Measurements from ENCODE around the gene CHRM2. TPM values are rescaled to one million over a fixed set of nuclear protein-coding genes. Genes with fewer than 3 reads are reported as not detected.

The CHRM2 gene
- polyA plus RNA-seq, 2 of the 4 experiments (the other 2 are of a cell fraction): not detected

DNA sequence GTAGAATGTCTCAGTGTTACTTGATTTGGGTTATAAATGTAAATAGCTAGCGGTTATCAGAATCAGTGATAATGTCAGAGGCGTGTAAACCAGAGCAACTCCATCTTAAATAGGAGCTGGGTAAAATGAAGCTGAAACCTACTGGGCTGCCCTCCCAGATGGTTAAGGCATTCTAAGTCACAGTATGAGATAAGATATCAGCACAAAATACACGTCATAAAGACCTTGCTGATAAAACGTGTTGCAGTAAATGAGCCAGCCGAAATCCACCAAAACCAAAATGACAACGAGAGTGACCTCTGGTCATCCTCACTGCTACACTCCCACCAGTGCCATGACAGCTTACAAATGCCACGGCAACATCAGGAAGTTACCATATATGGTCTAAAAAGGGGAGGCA is 172.3 kb downstream of the CHRM2 start:
- FAIRE-seq (no peak), ATAC-seq (no peak), DNase-seq (ENCODE audit: low read depth in 1 of 2, low spot score in 1 of 2) (no peak)
- no peaks in the 10 kb centered on the region for H3K4me1 ChIP-seq
- ChIA-PET POLR2A (no interaction called here), CTCF (no interaction called here)
- no peaks in the 10 kb centered on the region; the same call in 2 of the 3 replicates for H3K9me3 ChIP-seq
- TF ChIP-seq CBX8 (IDR thresholded peaks at IDR 0.05) (no peak), KDM5A (IDR thresholded peaks at IDR 0.05) (no peak), JUNB (IDR thresholded peaks at IDR 0.05) (no peak), SMC3 (IDR thresholded peaks at IDR 0.05) (no peak), ESRRA (IDR thresholded peaks at IDR 0.05; ENCODE audit: borderline replicate concordance, low read length) (no peak), ZC3H11A (IDR thresholded peaks at IDR 0.05) (no peak), RFX5 (IDR thresholded peaks at IDR 0.05) (no peak), GATA3 (IDR thresholded peaks at IDR 0.05; ENCODE audit: borderline replicate concordance) (no peak), POLR2A (IDR thresholded peaks at IDR 0.05; ENCODE audit: low read length) (no peak), KDM1A (IDR thresholded peaks at IDR 0.05; ENCODE audit: low read depth) (no peak), CHD2 (IDR thresholded peaks at IDR 0.05; ENCODE audit: low read length, partially characterized antibody) (no peak), EHMT2 (IDR thresholded peaks at IDR 0.05; ENCODE audit: low read depth) (no peak), CHD4 (IDR thresholded peaks at IDR 0.05; ENCODE audit: borderline replicate concordance) (no peak), HOXB5 (CRISPR knock-in tag; IDR thresholded peaks at IDR 0.05) (no peak), RCOR1 (IDR thresholded peaks at IDR 0.05; ENCODE audit: low read depth, low read length) (no peak)
- TF ChIP-seq, protein P1, sequence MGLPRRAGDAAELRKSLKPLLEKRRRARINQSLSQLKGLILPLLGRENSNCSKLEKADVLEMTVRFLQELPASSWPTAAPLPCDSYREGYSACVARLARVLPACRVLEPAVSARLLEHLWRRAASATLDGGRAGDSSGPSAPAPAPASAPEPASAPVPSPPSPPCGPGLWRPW (IDR thresholded peaks at IDR 0.05): no peak
- TF ChIP-seq, protein P2, sequence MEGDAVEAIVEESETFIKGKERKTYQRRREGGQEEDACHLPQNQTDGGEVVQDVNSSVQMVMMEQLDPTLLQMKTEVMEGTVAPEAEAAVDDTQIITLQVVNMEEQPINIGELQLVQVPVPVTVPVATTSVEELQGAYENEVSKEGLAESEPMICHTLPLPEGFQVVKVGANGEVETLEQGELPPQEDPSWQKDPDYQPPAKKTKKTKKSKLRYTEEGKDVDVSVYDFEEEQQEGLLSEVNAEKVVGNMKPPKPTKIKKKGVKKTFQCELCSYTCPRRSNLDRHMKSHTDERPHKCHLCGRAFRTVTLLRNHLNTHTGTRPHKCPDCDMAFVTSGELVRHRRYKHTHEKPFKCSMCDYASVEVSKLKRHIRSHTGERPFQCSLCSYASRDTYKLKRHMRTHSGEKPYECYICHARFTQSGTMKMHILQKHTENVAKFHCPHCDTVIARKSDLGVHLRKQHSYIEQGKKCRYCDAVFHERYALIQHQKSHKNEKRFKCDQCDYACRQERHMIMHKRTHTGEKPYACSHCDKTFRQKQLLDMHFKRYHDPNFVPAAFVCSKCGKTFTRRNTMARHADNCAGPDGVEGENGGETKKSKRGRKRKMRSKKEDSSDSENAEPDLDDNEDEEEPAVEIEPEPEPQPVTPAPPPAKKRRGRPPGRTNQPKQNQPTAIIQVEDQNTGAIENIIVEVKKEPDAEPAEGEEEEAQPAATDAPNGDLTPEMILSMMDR (IDR thresholded peaks at IDR 0.05): no peak
- TF ChIP-seq, protein P3, sequence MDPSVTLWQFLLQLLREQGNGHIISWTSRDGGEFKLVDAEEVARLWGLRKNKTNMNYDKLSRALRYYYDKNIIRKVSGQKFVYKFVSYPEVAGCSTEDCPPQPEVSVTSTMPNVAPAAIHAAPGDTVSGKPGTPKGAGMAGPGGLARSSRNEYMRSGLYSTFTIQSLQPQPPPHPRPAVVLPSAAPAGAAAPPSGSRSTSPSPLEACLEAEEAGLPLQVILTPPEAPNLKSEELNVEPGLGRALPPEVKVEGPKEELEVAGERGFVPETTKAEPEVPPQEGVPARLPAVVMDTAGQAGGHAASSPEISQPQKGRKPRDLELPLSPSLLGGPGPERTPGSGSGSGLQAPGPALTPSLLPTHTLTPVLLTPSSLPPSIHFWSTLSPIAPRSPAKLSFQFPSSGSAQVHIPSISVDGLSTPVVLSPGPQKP (IDR thresholded peaks at IDR 0.05; ENCODE audit: low read depth, low read length): no peak
- TF ChIP-seq, protein P4, sequence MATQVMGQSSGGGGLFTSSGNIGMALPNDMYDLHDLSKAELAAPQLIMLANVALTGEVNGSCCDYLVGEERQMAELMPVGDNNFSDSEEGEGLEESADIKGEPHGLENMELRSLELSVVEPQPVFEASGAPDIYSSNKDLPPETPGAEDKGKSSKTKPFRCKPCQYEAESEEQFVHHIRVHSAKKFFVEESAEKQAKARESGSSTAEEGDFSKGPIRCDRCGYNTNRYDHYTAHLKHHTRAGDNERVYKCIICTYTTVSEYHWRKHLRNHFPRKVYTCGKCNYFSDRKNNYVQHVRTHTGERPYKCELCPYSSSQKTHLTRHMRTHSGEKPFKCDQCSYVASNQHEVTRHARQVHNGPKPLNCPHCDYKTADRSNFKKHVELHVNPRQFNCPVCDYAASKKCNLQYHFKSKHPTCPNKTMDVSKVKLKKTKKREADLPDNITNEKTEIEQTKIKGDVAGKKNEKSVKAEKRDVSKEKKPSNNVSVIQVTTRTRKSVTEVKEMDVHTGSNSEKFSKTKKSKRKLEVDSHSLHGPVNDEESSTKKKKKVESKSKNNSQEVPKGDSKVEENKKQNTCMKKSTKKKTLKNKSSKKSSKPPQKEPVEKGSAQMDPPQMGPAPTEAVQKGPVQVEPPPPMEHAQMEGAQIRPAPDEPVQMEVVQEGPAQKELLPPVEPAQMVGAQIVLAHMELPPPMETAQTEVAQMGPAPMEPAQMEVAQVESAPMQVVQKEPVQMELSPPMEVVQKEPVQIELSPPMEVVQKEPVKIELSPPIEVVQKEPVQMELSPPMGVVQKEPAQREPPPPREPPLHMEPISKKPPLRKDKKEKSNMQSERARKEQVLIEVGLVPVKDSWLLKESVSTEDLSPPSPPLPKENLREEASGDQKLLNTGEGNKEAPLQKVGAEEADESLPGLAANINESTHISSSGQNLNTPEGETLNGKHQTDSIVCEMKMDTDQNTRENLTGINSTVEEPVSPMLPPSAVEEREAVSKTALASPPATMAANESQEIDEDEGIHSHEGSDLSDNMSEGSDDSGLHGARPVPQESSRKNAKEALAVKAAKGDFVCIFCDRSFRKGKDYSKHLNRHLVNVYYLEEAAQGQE (IDR thresholded peaks at IDR 0.05): no peak
- WGBS (ENCODE audit: missing lambda C conversion rate): 13% methylated on average over 7 of the region's 7 CpGs
- no peak overlapping the region for H3K4me2 ChIP-seq
- no peak overlapping the region for H3K27ac ChIP-seq
- no peak overlapping the region for H3K4me3 ChIP-seq

DNA sequence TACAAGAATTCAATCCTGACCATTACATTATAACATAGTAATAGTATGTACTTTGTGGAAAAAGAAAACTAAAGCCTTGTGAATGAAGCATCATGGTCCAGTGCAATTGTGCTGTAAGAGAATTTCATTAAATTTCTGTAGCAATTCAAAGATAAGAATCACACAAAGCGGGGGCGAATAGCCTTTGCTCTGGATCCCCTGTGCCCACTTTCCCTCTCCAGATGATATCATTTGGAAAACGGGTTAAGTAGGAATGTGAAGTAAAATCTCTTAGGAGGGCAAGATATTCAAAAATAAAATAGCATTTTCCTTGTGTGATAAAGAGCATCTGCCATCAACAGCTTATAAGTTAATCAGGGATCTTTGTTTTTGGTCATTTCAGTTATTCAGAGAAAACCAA is 177.1 kb downstream of the CHRM2 start:
- H3K4me1 ChIP-seq: no peaks in the 10 kb centered on the region
- ATAC-seq (no peak), DNase-seq (ENCODE audit: low read depth in 1 of 2, low spot score in 1 of 2) (no peak), FAIRE-seq (no peak)
- H3K27ac ChIP-seq: no peak overlapping the region
- H3K9me3 ChIP-seq: no peaks in the 10 kb centered on the region; the same call in 2 of the 3 replicates
- WGBS (ENCODE audit: missing lambda C conversion rate): 34% methylated on average over 3 of the region's 3 CpGs
- POLR2A ChIA-PET: no interaction called here
- no peak overlapping the region for H3K4me2 ChIP-seq
- no peak overlapping the region for H3K4me3 ChIP-seq
- CTCF ChIA-PET: no interaction called here
- no peak for TF ChIP-seq ESRRA (IDR thresholded peaks at IDR 0.05; ENCODE audit: borderline replicate concordance, low read length)
- no peak for TF ChIP-seq RAD21 (conservative IDR thresholded peaks at IDR 0.05 in 1 of 2, IDR thresholded peaks at IDR 0.05 in 1 of 2)
- no peak for TF ChIP-seq ZFP36 (IDR thresholded peaks at IDR 0.05; ENCODE audit: borderline replicate concordance, partially characterized antibody)
- TF ChIP-seq CBX2 (IDR thresholded peaks at IDR 0.05; ENCODE audit: borderline replicate concordance, low read depth): no peak
- TF ChIP-seq RFX5 (IDR thresholded peaks at IDR 0.05): no peak
- no peak for TF ChIP-seq KDM5A (IDR thresholded peaks at IDR 0.05)
- no peak for TF ChIP-seq MAZ (IDR thresholded peaks at IDR 0.05; ENCODE audit: borderline replicate concordance, low read depth, low read length)
- TF ChIP-seq, protein P5, sequence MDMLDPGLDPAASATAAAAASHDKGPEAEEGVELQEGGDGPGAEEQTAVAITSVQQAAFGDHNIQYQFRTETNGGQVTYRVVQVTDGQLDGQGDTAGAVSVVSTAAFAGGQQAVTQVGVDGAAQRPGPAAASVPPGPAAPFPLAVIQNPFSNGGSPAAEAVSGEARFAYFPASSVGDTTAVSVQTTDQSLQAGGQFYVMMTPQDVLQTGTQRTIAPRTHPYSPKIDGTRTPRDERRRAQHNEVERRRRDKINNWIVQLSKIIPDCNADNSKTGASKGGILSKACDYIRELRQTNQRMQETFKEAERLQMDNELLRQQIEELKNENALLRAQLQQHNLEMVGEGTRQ (IDR thresholded peaks at IDR 0.05): no peak
- TF ChIP-seq, protein P2 (IDR thresholded peaks at IDR 0.05): no peak
- no peak for TF ChIP-seq HDAC2 (IDR thresholded peaks at IDR 0.05)
- TF ChIP-seq ZSCAN20 (CRISPR knock-in tag; IDR thresholded peaks at IDR 0.05): no peak
- no peak for TF ChIP-seq NPAS2 (CRISPR knock-in tag; IDR thresholded peaks at IDR 0.05; ENCODE audit: borderline replicate concordance)

All from A549 (cell line).